Fibroblast of skin of abdomen (primary cell): ENCODE results near the gene GRID2.

Experiments used
- DNase-seq: peaks from one replicate; pipeline ENCODE4 v3.0.0-alpha.2; 2013

The GRID2 gene

GRCh38 chr4:92776080-92776479 is 472.3 kb downstream of the GRID2 start:
- DNase-seq, result no peak

GRCh38 chr4:92789741-92790140 is 486.0 kb downstream of the GRID2 start:
- no peak for DNase-seq

- DNase-seq, result no peak
Measured at GRCh38 chr4:92791871-92792440, 488.2 kb downstream of the GRID2 start.

GRCh38 chr4:92809381-92809780 is 505.6 kb downstream of the GRID2 start:
- DNase-seq, result no peak

GRCh38 chr4:92812652-92813051 is 508.9 kb downstream of the GRID2 start:
- DNase-seq, result no peak

GRCh38 chr4:92814677-92815076 is 510.9 kb downstream of the GRID2 start:
- DNase-seq, result no peak

GRCh38 chr4:92825256-92825655 is 521.5 kb downstream of the GRID2 start:
- no peak for DNase-seq

- DNase-seq, result no peak
Measured at GRCh38 chr4:92825791-92826190, 522.0 kb downstream of the GRID2 start.

GRCh38 chr4:92830771-92831170 is 527.0 kb downstream of the GRID2 start:
- no peak for DNase-seq

GRCh38 chr4:92840880-92841279 is 537.1 kb downstream of the GRID2 start:
- DNase-seq, result no peak

GRCh38 chr4:92843784-92844183 is 540.0 kb downstream of the GRID2 start:
- DNase-seq, result no peak

- DNase-seq, result no peak
Measured at GRCh38 chr4:92847026-92847425, 543.3 kb downstream of the GRID2 start.

GRCh38 chr4:92862509-92862908 is 558.7 kb downstream of the GRID2 start:
- DNase-seq, result no peak

- DNase-seq, result no peak
Measured at GRCh38 chr4:92864096-92864495, 560.3 kb downstream of the GRID2 start.

- DNase-seq, result no peak
Measured at GRCh38 chr4:92872604-92873003, 568.8 kb downstream of the GRID2 start.

GRCh38 chr4:92885632-92886031 is 581.9 kb downstream of the GRID2 start:
- no peak for DNase-seq

GRCh38 chr4:92952426-92952825 is 648.7 kb downstream of the GRID2 start:
- DNase-seq, result no peak

- DNase-seq, result no peak
Measured at GRCh38 chr4:92952897-92953296, 649.1 kb downstream of the GRID2 start.

GRCh38 chr4:92953462-92953861 is 649.7 kb downstream of the GRID2 start:
- no peak for DNase-seq

GRCh38 chr4:92961881-92962280 is 658.1 kb downstream of the GRID2 start:
- DNase-seq, result no peak

- no peak for DNase-seq
Measured at GRCh38 chr4:92962831-92963230, 659.1 kb downstream of the GRID2 start.

GRCh38 chr4:92968556-92968955 is 664.8 kb downstream of the GRID2 start:
- DNase-seq, result peak; percentile 4

GRCh38 chr4:92968996-92969395 is 665.2 kb downstream of the GRID2 start:
- DNase-seq, result no peak

GRCh38 chr4:92969650-92970379 is 666.0 kb downstream of the GRID2 start:
- peak; percentile 94 for DNase-seq

- DNase-seq, result peak; percentile 49
Measured at GRCh38 chr4:92970996-92971395, 667.2 kb downstream of the GRID2 start.
